Measurements from ENCODE around the gene CACHD1.

DNA sequence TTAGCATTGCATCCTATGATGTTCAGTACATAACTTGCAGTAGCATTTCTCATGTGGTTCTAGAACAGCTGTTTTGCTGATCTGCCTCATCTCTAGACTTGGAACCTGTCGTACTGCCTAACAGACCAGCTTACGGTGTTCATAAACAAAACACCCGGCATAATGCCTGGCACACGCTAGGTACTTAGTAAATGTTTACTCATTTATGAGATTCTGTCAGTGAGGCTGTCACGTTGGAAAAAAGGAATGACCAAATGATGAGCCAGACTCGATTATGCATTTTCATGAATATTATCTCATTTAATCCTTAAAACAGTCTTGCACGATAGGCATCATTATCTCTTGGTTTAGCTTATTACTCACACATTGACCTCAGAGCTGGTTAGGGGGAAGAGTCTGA, 46.4 kb downstream of the CACHD1 start:
- TF ChIP-seq CTCF (IDR thresholded peaks at IDR 0.05; ENCODE audit: insufficient read depth, low read length): no peak
- TF ChIP-seq, protein P1, sequence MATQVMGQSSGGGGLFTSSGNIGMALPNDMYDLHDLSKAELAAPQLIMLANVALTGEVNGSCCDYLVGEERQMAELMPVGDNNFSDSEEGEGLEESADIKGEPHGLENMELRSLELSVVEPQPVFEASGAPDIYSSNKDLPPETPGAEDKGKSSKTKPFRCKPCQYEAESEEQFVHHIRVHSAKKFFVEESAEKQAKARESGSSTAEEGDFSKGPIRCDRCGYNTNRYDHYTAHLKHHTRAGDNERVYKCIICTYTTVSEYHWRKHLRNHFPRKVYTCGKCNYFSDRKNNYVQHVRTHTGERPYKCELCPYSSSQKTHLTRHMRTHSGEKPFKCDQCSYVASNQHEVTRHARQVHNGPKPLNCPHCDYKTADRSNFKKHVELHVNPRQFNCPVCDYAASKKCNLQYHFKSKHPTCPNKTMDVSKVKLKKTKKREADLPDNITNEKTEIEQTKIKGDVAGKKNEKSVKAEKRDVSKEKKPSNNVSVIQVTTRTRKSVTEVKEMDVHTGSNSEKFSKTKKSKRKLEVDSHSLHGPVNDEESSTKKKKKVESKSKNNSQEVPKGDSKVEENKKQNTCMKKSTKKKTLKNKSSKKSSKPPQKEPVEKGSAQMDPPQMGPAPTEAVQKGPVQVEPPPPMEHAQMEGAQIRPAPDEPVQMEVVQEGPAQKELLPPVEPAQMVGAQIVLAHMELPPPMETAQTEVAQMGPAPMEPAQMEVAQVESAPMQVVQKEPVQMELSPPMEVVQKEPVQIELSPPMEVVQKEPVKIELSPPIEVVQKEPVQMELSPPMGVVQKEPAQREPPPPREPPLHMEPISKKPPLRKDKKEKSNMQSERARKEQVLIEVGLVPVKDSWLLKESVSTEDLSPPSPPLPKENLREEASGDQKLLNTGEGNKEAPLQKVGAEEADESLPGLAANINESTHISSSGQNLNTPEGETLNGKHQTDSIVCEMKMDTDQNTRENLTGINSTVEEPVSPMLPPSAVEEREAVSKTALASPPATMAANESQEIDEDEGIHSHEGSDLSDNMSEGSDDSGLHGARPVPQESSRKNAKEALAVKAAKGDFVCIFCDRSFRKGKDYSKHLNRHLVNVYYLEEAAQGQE (IDR thresholded peaks at IDR 0.05; ENCODE audit: insufficient replicate concordance, low read depth): no peak
- no peak for TF ChIP-seq POLR2AphosphoS5 (IDR thresholded peaks at IDR 0.05; ENCODE audit: low read depth)
- TF ChIP-seq GABPA (IDR thresholded peaks at IDR 0.05; ENCODE audit: low read depth): no peak
- TF ChIP-seq SPI1 (IDR thresholded peaks at IDR 0.05; ENCODE audit: borderline replicate concordance, low read depth): no peak

Measured in HL-60 (cell line).